GM13976 (cell line): ENCODE measurements around the gene THUMPD2.

Experiments used
- DNase-seq: peaks from one replicate; pipeline ENCODE4 v3.0.0; 2012; ENCODE audit warnings: low spot score
- CTCF ChIP-seq: IDR thresholded peaks from 2 replicates; pipeline ENCODE4 v1.5.1; 2012; ENCODE audit warnings: borderline replicate concordance, mild to moderate bottlenecking; ENCODE audit not compliant: insufficient read depth; ENCODE audit errors: extremely low read depth, missing control alignments, control extremely low read depth
- in situ Hi-C: fragments of 300-500 bp; cut with MboI; formaldehyde crosslinking; loops from one replicate; pipeline ENCODE4 v1.12.0; 2022; ENCODE audit warnings: low sequenced_read_pairs, mixed read lengths, inconsistent platforms; ENCODE audit not compliant: unreplicated experiment

Gene THUMPD2

GRCh38 chr2:39715822-39716221 is 63.2 kb downstream of the THUMPD2 start:
- DNase-seq, result no peak
- in situ Hi-C loops, result loop anchor here (25.0 kb wide), 1 partner anchor 329 kb away; no protein-coding TSS in a partner anchor
- TF ChIP-seq CTCF, result no peak

DNA sequence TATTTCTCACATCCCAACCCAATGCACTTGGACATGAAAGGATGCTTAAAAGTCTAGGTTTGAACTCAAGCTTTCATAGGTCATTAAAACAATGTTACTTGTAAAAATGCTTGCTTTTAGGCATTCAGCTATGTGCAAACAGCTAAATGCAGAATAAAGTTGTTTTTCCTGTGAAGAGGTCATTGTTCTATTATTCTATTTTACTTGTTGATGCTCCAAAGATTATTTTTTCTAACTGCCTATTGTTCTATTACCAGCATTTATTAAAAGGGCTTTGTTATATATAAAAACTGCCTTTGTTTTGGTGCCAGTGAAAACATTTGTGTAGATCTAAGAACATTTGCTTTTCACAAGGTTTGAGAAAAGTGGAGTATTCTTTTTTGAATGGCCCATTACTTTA is 64.0 kb downstream of the THUMPD2 start:
- no peak for DNase-seq
- in situ Hi-C loops, result loop anchor here (25.0 kb wide), 1 partner anchor 328 kb away; no protein-coding TSS in a partner anchor
- TF ChIP-seq CTCF, result no peak

DNA sequence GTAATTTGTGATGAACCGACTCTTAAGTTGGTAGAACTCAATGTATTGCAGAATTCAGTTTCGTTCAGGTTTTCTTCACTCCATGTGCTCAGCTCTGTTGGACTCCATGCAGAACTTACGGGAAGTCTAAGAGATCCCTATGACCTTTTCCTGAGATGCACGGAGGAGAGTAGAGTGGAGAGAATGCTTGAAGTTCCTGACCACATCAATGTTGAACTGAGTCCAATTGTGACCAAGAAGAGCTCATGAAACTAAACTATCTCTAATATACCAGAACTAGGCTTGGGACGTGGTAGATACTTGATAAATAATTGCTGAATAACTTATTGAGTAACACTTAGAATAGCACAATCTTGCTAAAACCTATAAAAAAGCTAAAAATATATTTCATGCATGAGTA is 66.1 kb downstream of the THUMPD2 start:
- in situ Hi-C loops, result loop anchor here (25.0 kb wide), 1 partner anchor 326 kb away; no protein-coding TSS in a partner anchor
- DNase-seq, result no peak
- TF ChIP-seq CTCF, result no peak

- no peak for TF ChIP-seq CTCF
Measured at GRCh38 chr2:39710807-39711206, 68.3 kb downstream of the THUMPD2 start.

GRCh38 chr2:39708003-39708402 is 71.1 kb downstream of the THUMPD2 start:
- DNase-seq, result no peak
- TF ChIP-seq CTCF, result no peak
- in situ Hi-C loops, result loop anchor here (25.0 kb wide), 1 partner anchor 321 kb away; no protein-coding TSS in a partner anchor

More at GRCh38 chr2:39710807-39711206, 68.3 kb downstream of the THUMPD2 start:
- in situ Hi-C loops, result loop anchor here (25.0 kb wide), 1 partner anchor 324 kb away; no protein-coding TSS in a partner anchor
- no peak for DNase-seq

GRCh38 chr2:39706945-39707344 is 72.1 kb downstream of the THUMPD2 start:
- no peak for DNase-seq
- TF ChIP-seq CTCF, result no peak
- in situ Hi-C loops, result loop anchor here (25.0 kb wide), 1 partner anchor 320 kb away; no protein-coding TSS in a partner anchor
